ENCODE results near the gene MYO3B. TPM values are rescaled to one million over a fixed set of nuclear protein-coding genes. Genes with fewer than 3 reads are reported as not detected.

Gene MYO3B
- total and polyA plus RNA-seq, 2 of the 8 experiments (the other 6 are each of a cell fraction or from before 2014, with no cell fraction given) = 0.17 to 0.19 TPM

GRCh38 chr2:170567429-170567828 is 389.5 kb downstream of the MYO3B start:
- DNase-seq (ENCODE audit: low read depth in 1 of 2, low spot score in 2 of 2) (no peak), FAIRE-seq (no peak)
- H3K9ac ChIP-seq (replicated peaks in 1 of 4; ENCODE audit: extremely low read depth in 1 of 4, low read depth in 3 of 4, low read length in 3 of 4) = no peak overlapping the region
- no peak overlapping the region for H4K8ac ChIP-seq (ENCODE audit: extremely low read depth, insufficient read depth, low read length)
- H3K14ac ChIP-seq (ENCODE audit: insufficient read length) = no peak overlapping the region
- no peak overlapping the region for H4K91ac ChIP-seq (replicated peaks; ENCODE audit: insufficient read length, low read length)
- no peak overlapping the region for H2BK120ac ChIP-seq (replicated peaks; ENCODE audit: low read depth, low read length)
- H3K23ac ChIP-seq (ENCODE audit: insufficient read length) = no peak overlapping the region
- H3K79me2 ChIP-seq (ENCODE audit: control insufficient read depth in 1 of 2, insufficient read depth in 2 of 2, low read length in 2 of 2) = no peaks in the 10 kb centered on the region
- H3K79me1 ChIP-seq (ENCODE audit: low read depth, low read length) = no peaks in the 10 kb centered on the region
- H2AK5ac ChIP-seq (ENCODE audit: low read depth, low read length) = no peak overlapping the region
- no peak overlapping the region for H2BK20ac ChIP-seq (ENCODE audit: low read length)
- no peak overlapping the region for H2AFZ ChIP-seq (ENCODE audit: low read length)
- no peaks in the 10 kb centered on the region for H4K20me1 ChIP-seq (replicated peaks in 1 of 2; ENCODE audit: control insufficient read depth in 1 of 2, insufficient read depth in 2 of 2, low read length in 2 of 2)
- no peak overlapping the region for H3K27ac ChIP-seq (ENCODE audit: low read depth, low read length)
- H2BK5ac ChIP-seq (ENCODE audit: low read depth, low read length) = no peak overlapping the region
- no peak overlapping the region for H3K4ac ChIP-seq (replicated peaks; ENCODE audit: insufficient read length, low read depth, low read length)
- H3K23me2 ChIP-seq (ENCODE audit: low read depth, low read length) = peaks cover 2% of the 10 kb centered on the region; the same call in 1 of the 2 replicates
- H3K18ac ChIP-seq (ENCODE audit: extremely low read depth, low read length) = no peak overlapping the region
- no peak overlapping the region for H4K5ac ChIP-seq (ENCODE audit: insufficient read length, low read depth, low read length)
- H2BK12ac ChIP-seq (ENCODE audit: low read depth, low read length) = no peak overlapping the region
- ChIA-PET CTCF (ENCODE audit: partially characterized antibody) (no interaction called here), POLR2A (ENCODE audit: partially characterized antibody) (interaction anchor here (0.7 kb wide), 1 partner anchor 296 kb away, joined by 3 read pairs; no protein-coding TSS in a partner anchor)
- H3K9me3 ChIP-seq (ENCODE audit: insufficient read depth in 2 of 2, low read depth in 1 of 2, low read length in 1 of 2) = no peaks in the 10 kb centered on the region
- no peaks in the 10 kb centered on the region for H3K27me3 ChIP-seq (replicated peaks in 1 of 4; ENCODE audit: control insufficient read depth in 3 of 4, extremely low read depth in 1 of 4, insufficient read depth in 3 of 4, low read length in 3 of 4)
- no peaks in the 10 kb centered on the region for H3K36me3 ChIP-seq (ENCODE audit: control insufficient read depth in 2 of 4, insufficient read depth in 4 of 4, low read length in 3 of 4)
- H3K4me3 ChIP-seq (ENCODE audit: extremely low read depth in 1 of 4, insufficient read depth in 2 of 4, low read depth in 3 of 4, low read length in 4 of 4) = no peak overlapping the region
- no peak overlapping the region for H3K4me2 ChIP-seq (ENCODE audit: insufficient read depth in 1 of 2, low read depth in 2 of 2, low read length in 2 of 2)
- H2BK15ac ChIP-seq (ENCODE audit: low read length) = no peak overlapping the region
- WGBS, 2 experiments (ENCODE audit: extremely low coverage in 1 of 2, insufficient coverage in 1 of 2, insufficient read length in 1 of 2, insufficient replicate concordance in 2 of 2, low coverage in 1 of 2, low lambda C conversion rate in 2 of 2, missing lambda C conversion rate in 1 of 2) = 93% methylated on average over 2 of the region's 2 CpGs; no CpG with 5 or more reads in 1 of the 2 experiments
- H3K4me1 ChIP-seq (replicated peaks in 1 of 4; ENCODE audit: control insufficient read depth in 3 of 4, insufficient read depth in 4 of 4, low read length in 3 of 4) = no peaks in the 10 kb centered on the region
- no peak overlapping the region for H3K56ac ChIP-seq (replicated peaks; ENCODE audit: insufficient read length, low read depth, low read length)
- TF ChIP-seq NRF1 (IDR thresholded peaks at IDR 0.05; ENCODE audit: low read depth, low read length) = no peak
